SK-N-SH treated with all-trans-retinoic acid at 6 μM for 48 hours (cell line): Measurements from ENCODE around the gene REG3A.

Experiments used
- ATAC-seq: fragments of 200-7000 bp; cut with Tn5 transposase; 3 replicates; pipeline ENCODE4 v1.9.1; 2020; ENCODE audit warnings: mild to moderate bottlenecking, moderate library complexity
- ARNTL ChIP-seq: fragments of 450-650 bp; formaldehyde crosslinking; IDR thresholded peaks from 2 replicates; pipeline ENCODE4 v1.5.0; 2020; ENCODE audit warnings: low read depth, mild to moderate bottlenecking, moderate library complexity, borderline replicate concordance
- BACH2 ChIP-seq: fragments of 250-450 bp; sonication (Bioruptor Pico); IDR thresholded peaks from 2 replicates; pipeline ENCODE4 v1.9.0; 2021; ENCODE audit warnings: mild to moderate bottlenecking, borderline replicate concordance
- CSDC2 ChIP-seq: fragments of 250-450 bp; sonication (Bioruptor Pico); IDR thresholded peaks from 2 replicates; pipeline ENCODE4 v1.5.0; 2020; ENCODE audit warnings: mild to moderate bottlenecking, moderate library complexity
- ESRRG ChIP-seq: fragments of 250-450 bp; sonication (Bioruptor Pico); IDR thresholded peaks from 2 replicates; pipeline ENCODE4 v1.6.1; 2021; ENCODE audit warnings: mild to moderate bottlenecking
- GLIS3 ChIP-seq: fragments of 250-450 bp; sonication (Bioruptor Pico); IDR thresholded peaks from 2 replicates; pipeline ENCODE4 v1.5.0; 2020; ENCODE audit warnings: mild to moderate bottlenecking, moderate library complexity
- ISL1 ChIP-seq: fragments of 250-450 bp; sonication (Bioruptor Pico); IDR thresholded peaks from 2 replicates; pipeline ENCODE4 v2.1.2; 2022; ENCODE audit warnings: mild to moderate bottlenecking, moderate library complexity
- OSR1 ChIP-seq: fragments of 250-450 bp; sonication (Bioruptor Pico); IDR thresholded peaks from 2 replicates; pipeline ENCODE4 v1.8.0; 2022; ENCODE audit warnings: moderate library complexity, mild to moderate bottlenecking, inconsistent platforms
- PATZ1 ChIP-seq: fragments of 250-450 bp; sonication (Bioruptor Pico); IDR thresholded peaks from 2 replicates; pipeline ENCODE4 v1.8.0; 2020; ENCODE audit warnings: mild to moderate bottlenecking, moderate library complexity, borderline replicate concordance
- POU6F1 ChIP-seq: fragments of 250-450 bp; sonication (Bioruptor Pico); IDR thresholded peaks from 2 replicates; pipeline ENCODE4 v1.8.0; 2021; ENCODE audit warnings: low read depth, mild to moderate bottlenecking, moderate library complexity, borderline replicate concordance
- PPARA ChIP-seq: fragments of 250-450 bp; sonication (Bioruptor Pico); IDR thresholded peaks from 2 replicates; pipeline ENCODE4 v1.5.0; 2020; ENCODE audit warnings: mild to moderate bottlenecking, borderline replicate concordance
- RARB ChIP-seq: fragments of 250-450 bp; sonication (Bioruptor Pico); IDR thresholded peaks from 2 replicates; pipeline ENCODE4 v1.8.0; 2021; ENCODE audit warnings: mild to moderate bottlenecking, moderate library complexity
- TCF4 ChIP-seq: fragments of 250-450 bp; sonication (Bioruptor Pico); IDR thresholded peaks from 2 replicates; pipeline ENCODE4 v1.8.0; 2021; ENCODE audit warnings: mild to moderate bottlenecking, moderate library complexity, borderline replicate concordance
- TOX ChIP-seq: fragments of 250-450 bp; sonication (Bioruptor Pico); IDR thresholded peaks from 2 replicates; pipeline ENCODE4 v1.8.0; 2021; ENCODE audit warnings: mild to moderate bottlenecking, moderate library complexity, borderline replicate concordance
- ZC3H10 ChIP-seq: fragments of 250-450 bp; sonication (Bioruptor Pico); IDR thresholded peaks from 2 replicates; pipeline ENCODE4 v1.5.1; 2021; ENCODE audit warnings: mild to moderate bottlenecking, moderate library complexity
- ZFP3 ChIP-seq: fragments of 250-450 bp; sonication (Bioruptor Pico); IDR thresholded peaks from 2 replicates; pipeline ENCODE4 v1.5.0; 2020; ENCODE audit warnings: mild to moderate bottlenecking, moderate library complexity
- ZFP30 ChIP-seq: fragments of 450-650 bp; formaldehyde crosslinking; IDR thresholded peaks from 2 replicates; pipeline ENCODE4 v1.5.0; 2022; ENCODE audit warnings: mild to moderate bottlenecking, moderate library complexity
- ZNF565 ChIP-seq: fragments of 450-650 bp; formaldehyde crosslinking; conservative IDR thresholded peaks from 2 replicates; pipeline ENCODE4 v1.5.0; 2020; ENCODE audit warnings: low read depth, mild to moderate bottlenecking, moderate library complexity
- ZNF70 ChIP-seq: fragments of 450-650 bp; formaldehyde crosslinking; IDR thresholded peaks from 2 replicates; pipeline ENCODE4 v1.5.0; 2020; ENCODE audit warnings: mild to moderate bottlenecking, moderate library complexity
- ZNF8 ChIP-seq: fragments of 450-650 bp; formaldehyde crosslinking; IDR thresholded peaks from 2 replicates; pipeline ENCODE4 v1.5.0; 2020; ENCODE audit warnings: mild to moderate bottlenecking, moderate library complexity
- TF ChIP-seq, protein P1 (sequence below): fragments of 250-450 bp; sonication (Bioruptor Pico); IDR thresholded peaks from 2 replicates; pipeline ENCODE4 v1.5.0; 2020; ENCODE audit warnings: mild to moderate bottlenecking, moderate library complexity
- TF ChIP-seq, protein P2 (sequence below): fragments of 250-450 bp; sonication (Bioruptor Pico); IDR thresholded peaks from 2 replicates; pipeline ENCODE4 v1.5.1; 2020; ENCODE audit warnings: low read depth, mild to moderate bottlenecking, moderate library complexity
- TF ChIP-seq, protein P3 (sequence below): fragments of 250-450 bp; sonication (Bioruptor Pico); IDR thresholded peaks from 2 replicates; pipeline ENCODE4 v1.5.1; 2021; ENCODE audit warnings: mild to moderate bottlenecking, moderate library complexity

Gene REG3A

GRCh38 chr2:79139423-79139822 lies 20.1 kb downstream of the REG3A start:
- no peak for TF ChIP-seq PATZ1
- TF ChIP-seq CSDC2 (CRISPR knock-in tag): no peak
- TF ChIP-seq ZNF70 (CRISPR knock-in tag): no peak
- no peak for TF ChIP-seq PPARA (CRISPR knock-in tag)
- TF ChIP-seq TOX (CRISPR knock-in tag): no peak
- no peak for TF ChIP-seq ZFP3
- TF ChIP-seq BACH2 (CRISPR knock-in tag): no peak
- no peak for TF ChIP-seq ZNF565
- TF ChIP-seq, protein P1, sequence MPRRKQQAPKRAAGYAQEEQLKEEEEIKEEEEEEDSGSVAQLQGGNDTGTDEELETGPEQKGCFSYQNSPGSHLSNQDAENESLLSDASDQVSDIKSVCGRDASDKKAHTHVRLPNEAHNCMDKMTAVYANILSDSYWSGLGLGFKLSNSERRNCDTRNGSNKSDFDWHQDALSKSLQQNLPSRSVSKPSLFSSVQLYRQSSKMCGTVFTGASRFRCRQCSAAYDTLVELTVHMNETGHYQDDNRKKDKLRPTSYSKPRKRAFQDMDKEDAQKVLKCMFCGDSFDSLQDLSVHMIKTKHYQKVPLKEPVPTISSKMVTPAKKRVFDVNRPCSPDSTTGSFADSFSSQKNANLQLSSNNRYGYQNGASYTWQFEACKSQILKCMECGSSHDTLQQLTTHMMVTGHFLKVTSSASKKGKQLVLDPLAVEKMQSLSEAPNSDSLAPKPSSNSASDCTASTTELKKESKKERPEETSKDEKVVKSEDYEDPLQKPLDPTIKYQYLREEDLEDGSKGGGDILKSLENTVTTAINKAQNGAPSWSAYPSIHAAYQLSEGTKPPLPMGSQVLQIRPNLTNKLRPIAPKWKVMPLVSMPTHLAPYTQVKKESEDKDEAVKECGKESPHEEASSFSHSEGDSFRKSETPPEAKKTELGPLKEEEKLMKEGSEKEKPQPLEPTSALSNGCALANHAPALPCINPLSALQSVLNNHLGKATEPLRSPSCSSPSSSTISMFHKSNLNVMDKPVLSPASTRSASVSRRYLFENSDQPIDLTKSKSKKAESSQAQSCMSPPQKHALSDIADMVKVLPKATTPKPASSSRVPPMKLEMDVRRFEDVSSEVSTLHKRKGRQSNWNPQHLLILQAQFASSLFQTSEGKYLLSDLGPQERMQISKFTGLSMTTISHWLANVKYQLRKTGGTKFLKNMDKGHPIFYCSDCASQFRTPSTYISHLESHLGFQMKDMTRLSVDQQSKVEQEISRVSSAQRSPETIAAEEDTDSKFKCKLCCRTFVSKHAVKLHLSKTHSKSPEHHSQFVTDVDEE (CRISPR knock-in tag): no peak
- TF ChIP-seq, protein P2, sequence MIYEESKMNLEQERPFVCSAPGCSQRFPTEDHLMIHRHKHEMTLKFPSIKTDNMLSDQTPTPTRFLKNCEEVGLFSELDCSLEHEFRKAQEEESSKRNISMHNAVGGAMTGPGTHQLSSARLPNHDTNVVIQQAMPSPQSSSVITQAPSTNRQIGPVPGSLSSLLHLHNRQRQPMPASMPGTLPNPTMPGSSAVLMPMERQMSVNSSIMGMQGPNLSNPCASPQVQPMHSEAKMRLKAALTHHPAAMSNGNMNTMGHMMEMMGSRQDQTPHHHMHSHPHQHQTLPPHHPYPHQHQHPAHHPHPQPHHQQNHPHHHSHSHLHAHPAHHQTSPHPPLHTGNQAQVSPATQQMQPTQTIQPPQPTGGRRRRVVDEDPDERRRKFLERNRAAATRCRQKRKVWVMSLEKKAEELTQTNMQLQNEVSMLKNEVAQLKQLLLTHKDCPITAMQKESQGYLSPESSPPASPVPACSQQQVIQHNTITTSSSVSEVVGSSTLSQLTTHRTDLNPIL (CRISPR knock-in tag): no peak
- TF ChIP-seq ZFP30 (CRISPR knock-in tag): no peak
- no peak for TF ChIP-seq ISL1 (CRISPR knock-in tag)
- no peak for TF ChIP-seq ESRRG (CRISPR knock-in tag)
- TF ChIP-seq ZNF8 (CRISPR knock-in tag): no peak
- TF ChIP-seq RARB: no peak
- TF ChIP-seq GLIS3 (CRISPR knock-in tag): no peak
- TF ChIP-seq, protein P3, sequence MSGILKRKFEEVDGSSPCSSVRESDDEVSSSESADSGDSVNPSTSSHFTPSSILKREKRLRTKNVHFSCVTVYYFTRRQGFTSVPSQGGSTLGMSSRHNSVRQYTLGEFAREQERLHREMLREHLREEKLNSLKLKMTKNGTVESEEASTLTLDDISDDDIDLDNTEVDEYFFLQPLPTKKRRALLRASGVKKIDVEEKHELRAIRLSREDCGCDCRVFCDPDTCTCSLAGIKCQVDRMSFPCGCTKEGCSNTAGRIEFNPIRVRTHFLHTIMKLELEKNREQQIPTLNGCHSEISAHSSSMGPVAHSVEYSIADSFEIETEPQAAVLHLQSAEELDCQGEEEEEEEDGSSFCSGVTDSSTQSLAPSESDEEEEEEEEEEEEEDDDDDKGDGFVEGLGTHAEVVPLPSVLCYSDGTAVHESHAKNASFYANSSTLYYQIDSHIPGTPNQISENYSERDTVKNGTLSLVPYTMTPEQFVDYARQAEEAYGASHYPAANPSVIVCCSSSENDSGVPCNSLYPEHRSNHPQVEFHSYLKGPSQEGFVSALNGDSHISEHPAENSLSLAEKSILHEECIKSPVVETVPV (CRISPR knock-in tag): no peak
- no peak for TF ChIP-seq ARNTL (CRISPR knock-in tag)
- no peak for TF ChIP-seq ZC3H10 (CRISPR knock-in tag)
- no peak for TF ChIP-seq POU6F1
- ATAC-seq: no peak

GRCh38 chr2:79138385-79138784 lies 21.2 kb downstream of the REG3A start:
- ATAC-seq: no peak
- TF ChIP-seq, protein P3 (CRISPR knock-in tag): no peak
- TF ChIP-seq OSR1 (CRISPR knock-in tag) (no peak), RARB (no peak), POU6F1 (no peak), ZFP30 (CRISPR knock-in tag) (no peak), TCF4 (CRISPR knock-in tag) (no peak), CSDC2 (CRISPR knock-in tag) (no peak)
- TF ChIP-seq, protein P1 (CRISPR knock-in tag): no peak
